Keratinocyte (primary cell): ENCODE data around the gene CD3E. TPM values are rescaled to one million over a fixed set of nuclear protein-coding genes. Genes with fewer than 3 reads are reported as not detected.

Experiments
- DNase-seq: peaks from one replicate; pipeline ENCODE4 v3.0.0-alpha.2; 2011; ENCODE audit warnings: low read depth, missing footprints, low spot score
- FAIRE-seq: peaks from 2 replicates; lab custom pipeline; 2011; peaks lifted over from hg19 to GRCh38; lab: Jason Lieb, UNC
- H2AFZ ChIP-seq: 2 replicates; pipeline ENCODE4 v1.6.0; 2012; ENCODE audit warnings: low read length, control low read depth, inconsistent platforms; ENCODE audit not compliant: control insufficient read depth
- H3K27ac ChIP-seq: 2 replicates; pipeline ENCODE4 v1.5.1; 2011; ENCODE audit warnings: low read length; ENCODE audit not compliant: control insufficient read depth, insufficient read depth
- H3K27me3 ChIP-seq: 3 replicates; pipeline ENCODE4 v1.6.0; 2011; ENCODE audit warnings: low read length; ENCODE audit not compliant: control insufficient read depth, insufficient read depth; ENCODE audit errors: extremely low read depth
- H3K36me3 ChIP-seq, 2 experiments: 2 replicates in 1 of 2; 3 replicates in 1 of 2; pipeline ENCODE4 v1.5.1; 2011; ENCODE audit warnings: low read length in 2 of 2, mild to moderate bottlenecking in 1 of 2; ENCODE audit not compliant: control insufficient read depth in 2 of 2, insufficient read depth in 2 of 2; ENCODE audit errors: extremely low read depth in 1 of 2
- H3K4me1 ChIP-seq: 3 replicates; pipeline ENCODE4 v1.5.1; 2011; ENCODE audit warnings: low read length; ENCODE audit not compliant: control insufficient read depth, insufficient read depth; ENCODE audit errors: extremely low read depth
- H3K4me2 ChIP-seq: 3 replicates; pipeline ENCODE4 v1.6.0; 2011; ENCODE audit warnings: low read depth, low read length; ENCODE audit not compliant: control insufficient read depth, insufficient read depth; ENCODE audit errors: extremely low read depth
- H3K4me3 ChIP-seq, 3 experiments: fragments of 200-600 bp in 1 of 3; sonication (generic) in 1 of 3; 2 replicates in 2 of 3; 3 replicates in 1 of 3; pipeline ENCODE4 v1.5.1; 2011 to 2016; ENCODE audit warnings: low read length in 3 of 3, mild to moderate bottlenecking in 3 of 3, control low read depth in 2 of 3, inconsistent platforms in 1 of 3, low read depth in 1 of 3, mixed read lengths in 1 of 3, mixed run types in 1 of 3, moderate library complexity in 1 of 3; ENCODE audit not compliant: control insufficient read depth in 2 of 3, insufficient read depth in 2 of 3; ENCODE audit errors: extremely low read depth in 1 of 3
- H3K79me2 ChIP-seq: 2 replicates; pipeline ENCODE4 v1.6.0; 2012; ENCODE audit warnings: low read length; ENCODE audit not compliant: control insufficient read depth, insufficient read depth
- H3K9ac ChIP-seq: 3 replicates; pipeline ENCODE4 v1.6.0; 2011; ENCODE audit warnings: low read length; ENCODE audit not compliant: control insufficient read depth, insufficient read depth; ENCODE audit errors: extremely low read depth
- H3K9me1 ChIP-seq: 3 replicates; pipeline ENCODE4 v1.6.0; 2011; ENCODE audit warnings: low read length; ENCODE audit not compliant: control insufficient read depth, insufficient read depth; ENCODE audit errors: extremely low read depth
- H3K9me3 ChIP-seq: 2 replicates; pipeline ENCODE4 v1.5.1; 2012; ENCODE audit warnings: low read depth, low read length; ENCODE audit not compliant: control insufficient read depth
- H4K20me1 ChIP-seq: 3 replicates; pipeline ENCODE4 v1.6.0; 2011; ENCODE audit warnings: low read length; ENCODE audit not compliant: control insufficient read depth, insufficient read depth; ENCODE audit errors: extremely low read depth
- EZH2 ChIP-seq: IDR thresholded peaks from one replicate; pipeline ENCODE4 v1.6.1; 2012; ENCODE audit warnings: inconsistent platforms, mild to moderate bottlenecking, low read length, moderate library complexity
- dilution Hi-C: fragments of 300-500 bp; cut with MboI; formaldehyde crosslinking; loops from one replicate; pipeline ENCODE4 v1.7.0; 2020; ENCODE audit warnings: low sequenced_read_pairs; ENCODE audit not compliant: extremely low pct_ligation_motif_present
- polyA plus RNA-seq, 5 experiments: library from polyadenylated mRNA; depleted of rRNA in 3 of 5; stranded (reverse) in 3 of 5; stranded (forward) in 1 of 5; unstranded in 1 of 5; fragments of >200 nt; gene quantifications; 1 replicate in 1 of 5; 2 replicates in 3 of 5; 3 replicates in 1 of 5; pipeline versions ENCODE4 v1.2.1 to v1.2.3, GENCODE V29; 2011 to 2012; ENCODE audit warnings: missing spikeins in 2 of 5, low read depth in 1 of 5, low replicate concordance in 1 of 5
- TF ChIP-seq, protein P1 (sequence below), 3 experiments: IDR thresholded peaks in 1 of 3; conservative IDR thresholded peaks in 1 of 3; optimal IDR thresholded peaks in 1 of 3; 2 replicates in 2 of 3; 3 replicates in 1 of 3; pipeline versions ENCODE3 to v1.5.1; 2011; ENCODE audit warnings: low read length in 3 of 3, mild to moderate bottlenecking in 3 of 3, moderate library complexity in 2 of 3, control low read depth in 1 of 3, inconsistent platforms in 1 of 3; ENCODE audit not compliant: insufficient read depth in 2 of 3; ENCODE audit errors: extremely low read depth in 1 of 3

The CD3E gene
- polyA plus RNA-seq, 1 donor (not counting 4 experiments of a cell fraction or from before 2014, with no cell fraction given), result not detected

DNA sequence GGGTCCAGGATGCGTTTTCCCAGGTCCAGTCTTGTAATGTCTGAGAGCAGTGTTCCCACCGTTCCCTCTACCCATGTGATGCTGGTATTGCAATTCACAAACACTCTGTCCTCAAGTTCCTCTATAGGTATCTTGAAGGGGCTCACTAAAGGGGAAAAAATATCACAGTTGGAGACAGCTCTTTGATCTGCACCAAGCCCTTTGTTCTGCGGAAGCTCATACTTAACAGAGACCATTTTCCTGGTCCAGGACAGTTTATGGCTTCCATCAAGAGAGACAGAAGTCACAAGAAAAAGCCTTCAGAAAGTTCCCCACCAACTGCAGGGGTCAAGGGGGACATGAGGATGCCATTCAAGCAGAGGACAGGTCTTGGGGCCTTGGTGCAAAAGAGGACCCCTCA, 35.9 kb downstream of the CD3E start:
- no peaks in the 10 kb centered on the region for H3K36me3 ChIP-seq
- H3K4me1 ChIP-seq, result peaks cover 7% of the 10 kb centered on the region
- FAIRE-seq, result no peak
- no peak for DNase-seq
- H3K9me3 ChIP-seq, result no peaks in the 10 kb centered on the region
- H3K4me3 ChIP-seq, result no peak overlapping the region
- H3K9ac ChIP-seq, result no peak overlapping the region
- no peak overlapping the region for H2AFZ ChIP-seq
- no peaks in the 10 kb centered on the region for H3K9me1 ChIP-seq
- H3K27ac ChIP-seq, result no peak overlapping the region
- H3K79me2 ChIP-seq, result no peaks in the 10 kb centered on the region
- no peak overlapping the region for H3K4me2 ChIP-seq
- H3K27me3 ChIP-seq, result peaks cover 2% of the 10 kb centered on the region
- no peak for TF ChIP-seq EZH2
- TF ChIP-seq, protein P1, sequence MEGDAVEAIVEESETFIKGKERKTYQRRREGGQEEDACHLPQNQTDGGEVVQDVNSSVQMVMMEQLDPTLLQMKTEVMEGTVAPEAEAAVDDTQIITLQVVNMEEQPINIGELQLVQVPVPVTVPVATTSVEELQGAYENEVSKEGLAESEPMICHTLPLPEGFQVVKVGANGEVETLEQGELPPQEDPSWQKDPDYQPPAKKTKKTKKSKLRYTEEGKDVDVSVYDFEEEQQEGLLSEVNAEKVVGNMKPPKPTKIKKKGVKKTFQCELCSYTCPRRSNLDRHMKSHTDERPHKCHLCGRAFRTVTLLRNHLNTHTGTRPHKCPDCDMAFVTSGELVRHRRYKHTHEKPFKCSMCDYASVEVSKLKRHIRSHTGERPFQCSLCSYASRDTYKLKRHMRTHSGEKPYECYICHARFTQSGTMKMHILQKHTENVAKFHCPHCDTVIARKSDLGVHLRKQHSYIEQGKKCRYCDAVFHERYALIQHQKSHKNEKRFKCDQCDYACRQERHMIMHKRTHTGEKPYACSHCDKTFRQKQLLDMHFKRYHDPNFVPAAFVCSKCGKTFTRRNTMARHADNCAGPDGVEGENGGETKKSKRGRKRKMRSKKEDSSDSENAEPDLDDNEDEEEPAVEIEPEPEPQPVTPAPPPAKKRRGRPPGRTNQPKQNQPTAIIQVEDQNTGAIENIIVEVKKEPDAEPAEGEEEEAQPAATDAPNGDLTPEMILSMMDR (optimal IDR thresholded peaks at IDR 0.05 in 1 of 3, IDR thresholded peaks at IDR 0.05 in 1 of 3, conservative IDR thresholded peaks at IDR 0.05 in 1 of 3; ENCODE audit: extremely low read depth in 1 of 3, insufficient read depth in 2 of 3, low read length in 3 of 3), result no peak
- H4K20me1 ChIP-seq, result no peaks in the 10 kb centered on the region
- dilution Hi-C loops, result no loop called here

DNA sequence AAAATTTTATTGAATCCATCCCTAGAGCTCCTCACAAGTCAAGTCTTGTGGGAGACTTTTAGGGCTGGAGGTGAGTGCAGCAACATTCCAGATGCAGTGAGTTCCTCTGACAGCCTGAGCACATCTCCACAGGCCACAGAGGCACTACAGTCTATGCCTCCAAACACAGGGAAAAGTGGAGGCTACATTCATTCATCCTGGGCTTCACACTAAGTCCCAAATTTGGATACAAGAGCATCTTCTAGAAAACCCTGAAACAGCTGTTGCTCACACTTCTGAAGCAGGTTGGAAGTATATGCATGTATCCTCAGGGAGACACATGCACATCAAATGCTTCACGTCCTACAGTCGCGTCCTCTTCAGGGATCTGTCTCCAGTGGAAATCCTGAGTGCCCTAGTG, 36.7 kb downstream of the CD3E start:
- Histone ChIP-seq H3K9ac (no peak overlapping the region), H3K4me3 (no peak overlapping the region), H3K79me2 (no peaks in the 10 kb centered on the region), H3K27ac (no peak overlapping the region), H2AFZ (no peak overlapping the region), H4K20me1 (no peaks in the 10 kb centered on the region), H3K4me2 (no peak overlapping the region), H3K9me1 (no peaks in the 10 kb centered on the region), H3K27me3 (peaks cover 2% of the 10 kb centered on the region), H3K9me3 (no peaks in the 10 kb centered on the region), H3K4me1 (peaks cover 7% of the 10 kb centered on the region), H3K36me3 (no peaks in the 10 kb centered on the region)
- dilution Hi-C loops, result no loop called here
- no peak for TF ChIP-seq EZH2
- TF ChIP-seq, protein P1 (optimal IDR thresholded peaks at IDR 0.05 in 1 of 3, IDR thresholded peaks at IDR 0.05 in 1 of 3, conservative IDR thresholded peaks at IDR 0.05 in 1 of 3; ENCODE audit: extremely low read depth in 1 of 3, insufficient read depth in 2 of 3, low read length in 3 of 3), result no peak
- FAIRE-seq, result no peak
- DNase-seq, result no peak
